GM19099 (cell line): ENCODE measurements around the gene PTH1R.

Source experiments
- POLR2A ChIP-seq: IDR thresholded peaks from 3 replicates; pipeline ENCODE4 v1.6.1; 2011; ENCODE audit warnings: low read depth; ENCODE audit not compliant: insufficient read length; ENCODE audit errors: extremely low read depth

The PTH1R gene

DNA sequence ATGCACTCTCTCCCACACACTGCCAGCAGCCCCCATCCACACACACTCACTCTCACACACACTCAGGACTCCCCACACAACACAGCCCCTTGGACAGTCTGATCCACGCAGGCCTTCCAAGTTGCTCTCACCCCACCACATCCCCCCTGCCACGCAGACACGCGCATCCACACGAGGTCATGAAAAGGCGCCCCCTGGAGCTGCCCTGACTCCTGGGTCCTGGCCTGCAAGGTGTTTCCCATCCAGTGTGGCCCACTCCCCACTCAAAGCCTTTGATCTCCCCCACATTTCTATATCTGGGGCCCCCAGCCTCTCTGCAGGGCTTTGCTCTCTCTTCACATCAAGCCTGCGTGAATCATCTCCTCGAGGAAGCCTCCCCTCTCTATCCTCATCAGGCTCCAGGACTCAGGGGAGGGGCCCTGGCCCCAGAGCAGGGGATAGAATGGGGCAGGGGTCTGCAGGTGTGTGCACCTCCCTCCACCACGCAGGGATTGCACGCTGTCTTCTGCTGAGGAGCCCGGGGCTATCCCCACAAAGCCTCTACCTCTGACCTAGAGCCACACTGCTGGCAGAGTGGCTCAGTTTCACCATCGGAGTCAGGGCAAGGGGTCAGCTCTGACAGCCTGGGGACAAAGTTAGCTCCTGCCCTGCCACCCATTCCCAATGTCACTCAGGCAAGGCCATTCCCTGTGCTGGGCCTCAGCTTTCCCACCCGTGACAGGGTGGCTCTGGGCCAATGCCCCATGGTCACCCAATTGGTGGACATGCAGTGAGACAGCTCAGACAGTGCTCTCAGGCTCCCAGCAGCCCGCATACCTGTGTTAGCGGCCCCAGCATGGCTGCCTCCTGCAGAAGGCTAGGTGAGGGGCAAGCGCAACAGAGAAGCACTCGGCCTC, 20.7 kb upstream of the PTH1R start:
- no peak for TF ChIP-seq POLR2A

DNA sequence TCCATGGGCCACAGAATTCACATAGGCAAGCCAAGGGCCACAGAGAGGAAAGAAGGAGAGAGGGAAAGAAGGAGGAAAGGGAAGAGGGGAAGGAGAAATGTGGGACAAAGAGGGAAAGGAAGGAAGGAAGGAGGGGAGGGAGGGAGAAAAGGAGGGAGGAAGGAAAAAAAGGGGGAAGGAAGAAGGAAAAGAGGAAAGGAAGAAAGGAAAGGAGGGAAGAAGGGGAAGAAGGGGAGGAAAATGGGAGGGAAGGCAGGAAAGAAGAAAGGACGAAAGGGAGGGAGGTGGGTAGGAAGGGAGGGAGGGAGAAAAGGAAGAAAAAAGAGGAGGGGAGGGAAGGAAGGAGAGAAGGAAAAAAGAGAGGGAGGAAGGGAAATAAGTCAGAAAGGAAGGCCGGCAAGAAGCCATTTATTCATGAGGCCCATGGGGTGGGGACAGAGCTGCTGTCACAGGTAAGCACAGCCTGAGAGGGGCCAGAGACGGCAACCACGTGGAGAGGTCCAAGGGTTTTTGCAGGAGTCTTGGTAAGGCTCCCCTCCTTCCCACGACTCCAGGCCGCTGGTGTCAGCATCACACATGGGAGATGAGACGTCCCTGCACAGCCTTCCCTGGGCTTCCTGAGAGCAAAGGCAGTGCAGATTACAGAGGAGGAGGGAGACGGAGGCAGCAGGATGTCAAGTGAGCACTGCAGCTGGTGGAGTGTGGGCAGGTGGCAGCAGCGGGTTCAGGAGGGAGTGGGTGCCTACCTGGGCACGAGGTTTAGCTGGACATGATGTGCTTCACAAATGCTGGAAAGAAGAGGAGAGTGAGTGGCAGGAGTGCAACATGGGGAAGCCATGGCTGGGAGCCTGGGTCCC, 19.8 kb upstream of the PTH1R start:
- no peak for TF ChIP-seq POLR2A

DNA sequence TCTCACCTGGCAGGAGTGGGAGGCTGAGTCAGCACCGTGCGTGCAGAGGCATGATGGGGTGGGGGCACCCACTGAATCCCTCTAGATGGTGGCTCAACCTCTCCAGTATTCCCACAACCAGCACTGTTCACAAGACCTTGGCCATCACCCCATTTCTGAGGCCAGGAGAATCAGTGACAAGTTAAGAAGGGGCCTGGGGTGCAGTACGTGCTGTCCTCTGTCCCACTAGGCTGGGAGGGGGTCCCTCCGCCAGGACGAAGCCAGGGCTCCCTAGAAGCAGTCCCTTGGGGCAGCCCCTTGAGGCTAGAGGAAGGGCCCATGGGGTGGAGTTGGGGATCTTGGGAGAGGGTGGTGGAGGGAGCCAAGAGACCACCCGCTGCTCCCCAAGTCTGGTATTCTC, 19.1 kb upstream of the PTH1R start:
- no peak for TF ChIP-seq POLR2A

- TF ChIP-seq POLR2A, result no peak
Measured at GRCh38 chr3:46859001-46859710, 18.4 kb upstream of the PTH1R start.

- no peak for TF ChIP-seq POLR2A
Measured at GRCh38 chr3:46860017-46860809, 17.3 kb upstream of the PTH1R start.

DNA sequence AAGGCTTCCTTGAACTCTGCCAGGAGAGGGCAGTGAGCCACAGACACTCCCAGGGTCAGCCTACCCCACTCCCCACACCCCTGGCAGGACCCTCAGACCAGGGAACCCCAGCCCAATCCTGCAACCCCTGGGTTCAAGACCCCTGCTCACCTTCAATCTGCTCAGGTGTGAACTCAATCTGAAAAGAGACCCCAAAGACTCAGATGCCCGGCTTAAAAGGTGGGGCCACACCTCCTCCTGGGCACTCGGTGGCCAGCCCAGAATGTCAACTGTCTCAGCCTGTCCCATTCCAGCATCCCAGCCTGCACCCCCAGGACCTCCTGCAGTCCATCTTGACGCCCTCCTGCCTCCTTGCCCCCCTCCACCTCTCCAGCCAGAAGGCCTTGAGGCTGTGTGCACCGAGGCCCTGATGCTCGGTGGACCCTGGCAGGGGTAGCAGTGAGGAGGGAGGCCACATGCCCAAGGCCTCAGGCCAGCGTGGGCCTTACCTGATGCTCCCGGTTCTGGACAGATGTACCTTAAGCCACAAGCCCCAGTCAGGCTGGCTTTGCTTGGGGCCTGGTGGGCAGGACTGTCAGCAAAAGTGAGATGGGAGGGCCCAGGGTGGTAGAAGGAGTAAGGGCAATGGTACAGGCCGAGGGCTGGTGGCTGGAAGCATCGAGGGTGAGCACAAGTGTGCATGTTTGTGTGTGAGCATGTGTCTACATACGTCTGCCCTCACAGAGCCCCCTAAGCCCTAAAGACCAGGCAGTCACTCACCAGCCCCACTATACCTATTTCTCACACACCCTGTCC, 16.5 kb upstream of the PTH1R start:
- TF ChIP-seq POLR2A, result no peak

DNA sequence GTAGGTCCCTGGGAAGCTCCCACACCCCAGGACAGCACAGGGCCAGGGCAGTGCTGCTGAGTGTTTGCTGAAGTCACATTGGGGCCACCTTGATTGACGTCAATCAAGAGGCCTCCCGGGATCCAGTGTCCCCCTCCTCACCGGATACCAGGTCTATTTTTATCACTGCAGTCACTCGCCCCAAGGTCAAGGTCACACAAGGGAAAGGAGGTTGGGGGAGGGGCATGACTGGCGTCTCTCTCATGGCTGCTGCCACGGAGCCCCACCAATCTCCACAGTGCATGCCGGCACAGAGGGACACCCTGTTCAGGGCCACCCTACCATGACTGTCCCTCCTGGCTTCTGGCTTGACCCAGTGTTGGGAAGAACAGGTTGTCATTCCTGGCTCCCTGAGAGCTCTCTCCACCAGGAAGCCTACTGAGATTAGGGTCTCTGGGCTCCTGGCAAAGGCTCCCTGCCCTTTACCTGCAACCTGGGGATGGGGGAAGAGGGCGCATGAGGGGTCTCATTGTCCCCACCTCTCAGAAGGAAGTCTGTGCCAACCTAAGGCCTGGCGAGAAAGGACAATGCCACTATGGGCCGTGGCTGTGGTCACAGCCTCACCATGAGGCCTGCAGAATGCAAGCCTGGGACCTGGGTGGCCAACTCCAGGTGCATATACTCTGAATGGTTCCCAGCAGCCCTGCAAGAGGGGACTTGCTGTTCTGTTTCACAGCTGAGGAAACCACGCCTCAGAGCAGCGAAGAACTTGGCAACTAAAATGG, 15.7 kb upstream of the PTH1R start:
- no peak for TF ChIP-seq POLR2A

DNA sequence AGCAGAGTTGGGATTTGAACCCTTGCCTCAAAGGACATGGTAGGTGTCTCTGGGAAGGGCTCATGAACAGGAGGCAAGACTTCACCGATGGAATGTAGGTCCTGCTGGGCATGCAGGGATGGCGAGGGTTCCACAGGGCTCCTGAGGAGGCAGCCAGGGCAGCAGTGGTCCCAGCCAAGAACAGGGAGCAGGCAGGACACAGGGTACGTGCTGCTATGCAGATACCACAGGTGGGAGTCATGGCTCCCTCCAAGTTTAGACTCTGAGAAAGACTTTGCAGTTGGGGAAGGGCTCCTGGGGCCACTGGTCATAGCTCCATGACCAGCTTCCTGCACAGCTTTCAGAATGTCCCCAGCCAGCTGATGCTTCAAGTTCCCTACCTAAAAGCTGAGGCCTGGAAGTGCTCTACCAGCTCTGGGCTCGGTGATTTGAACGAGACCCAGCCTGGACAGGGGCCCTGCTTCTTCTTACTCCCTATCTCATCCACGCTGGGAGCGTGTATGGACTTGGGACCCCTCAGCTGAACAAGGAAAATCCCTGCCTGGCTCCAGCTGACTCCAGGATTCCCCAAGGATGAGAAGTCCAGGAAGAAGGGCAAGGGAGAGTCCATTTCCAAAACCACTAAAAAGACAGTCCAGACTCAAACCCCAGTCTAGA, 15.0 kb upstream of the PTH1R start:
- TF ChIP-seq POLR2A, result no peak

- TF ChIP-seq POLR2A, result no peak
Measured at GRCh38 chr3:46863261-46863782, 14.2 kb upstream of the PTH1R start, which contains the start of gene MYL3. Gene MYL3, minus strand, starts transcription at chr3:46863444. Its CDS starts 54 bp downstream, at chr3:46863390.

DNA sequence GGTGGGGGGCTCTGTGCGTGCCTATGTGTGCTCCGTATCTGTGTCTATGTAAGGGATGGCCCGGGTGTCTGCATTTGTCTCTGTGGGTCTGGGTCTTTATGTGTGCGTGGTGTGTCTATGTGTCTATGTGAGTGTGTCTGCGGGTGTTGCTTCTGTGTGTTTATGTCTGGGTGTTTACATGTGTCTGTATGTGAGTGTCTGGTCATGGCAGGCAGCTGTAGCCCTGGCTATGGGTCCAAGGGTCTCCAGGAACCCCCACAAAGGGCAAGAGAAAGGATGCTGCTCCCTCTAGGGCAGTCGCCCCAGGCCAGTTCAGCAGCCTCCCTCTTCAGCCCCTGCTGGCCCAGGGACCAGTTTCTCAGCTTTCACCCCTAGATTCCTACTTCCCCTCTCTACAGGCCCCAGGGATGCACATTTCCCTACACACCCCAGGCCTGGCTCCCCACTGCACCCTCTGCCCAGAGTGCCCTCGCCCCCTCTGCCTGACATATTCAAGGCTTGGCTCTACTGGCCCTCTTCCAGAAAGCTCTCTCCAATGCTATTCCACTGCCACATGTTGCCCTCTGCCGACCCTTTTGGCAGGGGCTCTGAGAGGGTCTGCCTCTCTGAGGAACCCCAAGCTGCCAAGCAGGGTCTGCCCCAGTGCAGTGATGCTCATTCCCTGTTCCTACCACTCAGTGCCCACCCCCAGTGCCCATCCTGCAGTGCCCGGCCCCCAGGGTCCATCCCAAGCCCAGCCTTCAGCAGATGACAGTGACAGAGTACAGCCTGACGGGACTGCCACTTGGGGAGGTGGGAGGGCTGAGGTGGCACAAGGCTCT, 13.2 kb upstream of the PTH1R start:
- no peak for TF ChIP-seq POLR2A

DNA sequence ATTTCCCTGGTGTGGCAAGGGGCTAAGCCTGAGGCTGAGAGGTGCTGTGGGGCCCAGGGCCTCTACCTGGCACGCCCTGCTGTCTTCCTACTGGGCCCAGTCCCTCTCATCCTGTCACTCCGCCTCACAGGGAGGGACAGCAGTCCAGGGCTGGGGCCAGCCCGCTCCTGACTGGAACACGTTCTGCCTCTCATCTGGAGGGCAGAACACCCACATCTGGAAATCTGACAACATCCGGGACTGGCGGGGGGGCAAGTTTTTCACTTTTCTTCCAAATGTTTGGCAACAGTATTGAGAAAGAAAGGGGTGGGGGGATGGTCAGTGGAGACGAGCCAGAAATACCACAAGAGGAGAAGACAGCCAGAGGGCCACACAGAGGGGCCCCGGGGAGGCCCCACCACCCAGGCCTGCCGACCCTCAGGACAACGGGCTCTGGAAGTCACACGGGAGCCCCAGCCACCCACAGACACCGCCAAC, 12.5 kb upstream of the PTH1R start:
- TF ChIP-seq POLR2A, result no peak
